Erythroblast (primary cell): Measurements from ENCODE around the gene MOCOS.

ENCODE experiments used
- GATA1 ChIP-seq: IDR thresholded peaks from 2 replicates; pipeline ENCODE4 v1.6.1; 2011; ENCODE audit warnings: low read depth, mild to moderate bottlenecking, control low read depth, low read length, moderate library complexity
- POLR2A ChIP-seq: IDR thresholded peaks from 2 replicates; pipeline ENCODE4 v1.6.1; 2011; ENCODE audit warnings: mild to moderate bottlenecking, low read length

DNA sequence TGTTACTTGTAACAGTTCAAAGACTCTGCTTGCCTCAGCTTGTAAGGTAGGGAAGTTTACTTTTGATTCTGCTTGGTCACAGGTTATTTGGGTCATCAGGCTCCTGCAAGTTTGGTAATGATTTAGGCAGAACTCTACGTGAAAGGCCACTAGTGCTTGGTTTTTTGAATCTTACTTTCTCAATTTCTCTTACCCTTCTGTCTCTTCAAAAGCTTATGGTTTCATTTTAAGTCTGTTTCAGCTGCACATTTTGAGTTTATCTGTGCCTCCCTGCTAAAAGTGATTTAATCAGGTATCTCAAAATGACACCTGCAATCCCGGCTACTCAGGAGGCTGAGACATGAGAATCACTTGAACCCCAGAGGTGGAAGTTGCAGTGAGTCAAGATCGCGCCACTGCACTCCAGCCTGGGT lies 26.3 kb upstream of the MOCOS start:
- TF ChIP-seq POLR2A (no peak), GATA1 (no peak)
